Progenitor cell of endocrine pancreas (in vitro differentiated cells): ENCODE results near the gene BACH2. TPM values are rescaled to one million over a fixed set of nuclear protein-coding genes. Genes with fewer than 3 reads are reported as not detected.
"Not testable (repeated sequence)": the region's sequence is repeated elsewhere in the genome, so short reads cannot be mapped to it uniquely, and the experiment has no call there.

ENCODE experiments used
- DNase-seq: peaks from one replicate; pipeline ENCODE4 v3.0.0; 2021; ENCODE audit warnings: low spot score; ENCODE audit not compliant: unreplicated experiment
- H3K27ac Mint-ChIP-seq: 2 replicates; pipeline ENCODE4 v1.8.0; 2021; ENCODE audit warnings: mild to moderate bottlenecking, moderate library complexity, mixed read lengths
- H3K27me3 Mint-ChIP-seq: 2 replicates; pipeline ENCODE4 v1.8.0; 2021; ENCODE audit warnings: mixed read lengths
- H3K36me3 Mint-ChIP-seq: 2 replicates; pipeline ENCODE4 v1.8.0; 2022; ENCODE audit warnings: mixed read lengths; ENCODE audit not compliant: insufficient read depth
- H3K4me1 Mint-ChIP-seq: 2 replicates; pipeline ENCODE4 v1.8.0; 2021; ENCODE audit warnings: low read depth, mixed read lengths
- H3K4me3 Mint-ChIP-seq: 2 replicates; pipeline ENCODE4 v1.8.0; 2021; ENCODE audit warnings: low read depth, mild to moderate bottlenecking, moderate library complexity, mixed read lengths
- H3K9me3 Mint-ChIP-seq: 2 replicates; pipeline ENCODE4 v1.8.0; 2021; ENCODE audit warnings: low read depth, mixed read lengths
- total RNA-seq: library from RNA; stranded (reverse); gene quantifications from 2 replicates; pipeline ENCODE4 v1.2.1, GENCODE V29; 2021
- TF ChIP-seq, protein P1 (sequence below): fragments of 200-600 bp; sonication (generic); IDR thresholded peaks from one replicate; pipeline ENCODE4 v1.5.0; 2021; ENCODE audit warnings: antibody characterized with exemption, mild to moderate bottlenecking; ENCODE audit not compliant: unreplicated experiment

Gene BACH2
- total RNA-seq, 1 donor from 2014 or later = 11.2 TPM

DNA sequence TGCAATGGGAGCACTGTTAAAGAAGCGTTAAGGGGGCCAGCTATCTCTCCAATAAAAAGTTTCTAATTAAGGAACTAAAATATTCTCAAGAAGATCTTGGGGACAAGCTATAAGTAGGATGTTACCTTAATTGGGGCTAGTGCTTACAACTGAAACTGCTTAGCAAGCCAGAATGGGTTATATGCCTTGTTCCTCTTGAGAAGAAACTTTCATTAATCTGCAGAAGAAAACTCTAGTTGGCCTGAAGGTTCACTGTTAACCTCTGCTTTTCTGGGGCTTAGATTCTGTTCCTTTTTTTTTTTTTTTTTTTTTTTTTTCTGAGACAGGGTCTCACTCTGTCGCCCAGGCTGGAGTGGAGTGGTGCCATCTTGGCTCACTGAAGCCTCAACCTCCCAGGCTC lies 82.2 kb downstream of the BACH2 start:
- no peaks in the 10 kb centered on the region for H3K9me3 Mint-ChIP-seq
- no peaks in the 10 kb centered on the region for H3K27me3 Mint-ChIP-seq
- no peaks in the 10 kb centered on the region for H3K36me3 Mint-ChIP-seq
- H3K4me1 Mint-ChIP-seq = peaks cover 3% of the 10 kb centered on the region
- TF ChIP-seq, protein P1, sequence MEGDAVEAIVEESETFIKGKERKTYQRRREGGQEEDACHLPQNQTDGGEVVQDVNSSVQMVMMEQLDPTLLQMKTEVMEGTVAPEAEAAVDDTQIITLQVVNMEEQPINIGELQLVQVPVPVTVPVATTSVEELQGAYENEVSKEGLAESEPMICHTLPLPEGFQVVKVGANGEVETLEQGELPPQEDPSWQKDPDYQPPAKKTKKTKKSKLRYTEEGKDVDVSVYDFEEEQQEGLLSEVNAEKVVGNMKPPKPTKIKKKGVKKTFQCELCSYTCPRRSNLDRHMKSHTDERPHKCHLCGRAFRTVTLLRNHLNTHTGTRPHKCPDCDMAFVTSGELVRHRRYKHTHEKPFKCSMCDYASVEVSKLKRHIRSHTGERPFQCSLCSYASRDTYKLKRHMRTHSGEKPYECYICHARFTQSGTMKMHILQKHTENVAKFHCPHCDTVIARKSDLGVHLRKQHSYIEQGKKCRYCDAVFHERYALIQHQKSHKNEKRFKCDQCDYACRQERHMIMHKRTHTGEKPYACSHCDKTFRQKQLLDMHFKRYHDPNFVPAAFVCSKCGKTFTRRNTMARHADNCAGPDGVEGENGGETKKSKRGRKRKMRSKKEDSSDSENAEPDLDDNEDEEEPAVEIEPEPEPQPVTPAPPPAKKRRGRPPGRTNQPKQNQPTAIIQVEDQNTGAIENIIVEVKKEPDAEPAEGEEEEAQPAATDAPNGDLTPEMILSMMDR = no peak
- no peak overlapping the region for H3K27ac Mint-ChIP-seq
- H3K4me3 Mint-ChIP-seq = no peak overlapping the region
- no peak for DNase-seq

DNA sequence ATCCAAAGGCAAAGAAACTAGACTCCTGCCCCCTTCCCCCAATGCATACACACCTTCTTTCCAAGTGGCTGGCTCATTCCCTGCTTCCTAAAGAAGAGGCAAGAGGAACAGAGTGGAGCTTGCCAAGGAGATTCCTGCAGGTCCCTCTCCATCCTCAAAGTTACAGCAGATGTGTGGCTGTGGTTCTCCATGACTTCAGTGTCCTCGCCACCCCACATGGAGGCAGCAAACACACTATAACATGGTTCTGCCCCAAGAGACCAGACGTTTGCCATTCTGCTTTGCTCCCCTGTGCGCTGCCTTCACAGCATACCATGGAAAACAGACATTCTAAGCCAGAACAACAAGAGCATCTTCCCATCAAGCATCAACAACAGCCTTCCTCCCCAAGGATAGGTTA lies 84.4 kb downstream of the BACH2 start:
- no peaks in the 10 kb centered on the region for H3K9me3 Mint-ChIP-seq
- no peak for DNase-seq
- H3K27ac Mint-ChIP-seq = no peak overlapping the region
- H3K4me3 Mint-ChIP-seq = no peak overlapping the region
- TF ChIP-seq, protein P1 = no peak
- H3K27me3 Mint-ChIP-seq = no peaks in the 10 kb centered on the region
- peaks cover 2% of the 10 kb centered on the region for H3K36me3 Mint-ChIP-seq
- H3K4me1 Mint-ChIP-seq = peaks cover 3% of the 10 kb centered on the region

DNA sequence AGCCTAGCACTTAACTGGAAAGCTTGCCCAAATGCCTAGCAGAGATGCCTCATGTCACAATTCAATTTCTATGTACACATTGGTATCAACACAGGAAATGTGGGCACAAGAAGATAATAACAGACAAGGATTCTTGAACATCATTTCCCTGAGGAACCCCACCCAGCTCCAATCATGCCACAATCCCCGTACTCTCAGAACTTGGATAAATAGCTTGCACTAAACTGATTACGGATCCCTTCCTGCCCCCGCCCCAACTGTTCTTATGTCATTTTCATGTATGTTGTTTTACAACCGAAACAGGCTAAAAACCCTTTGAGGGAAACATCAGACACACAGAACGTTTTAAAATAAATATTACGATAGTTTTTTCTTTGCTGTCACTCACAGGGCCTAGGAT lies 87.1 kb downstream of the BACH2 start:
- no peaks in the 10 kb centered on the region for H3K27me3 Mint-ChIP-seq
- TF ChIP-seq, protein P1 = no peak
- H3K4me1 Mint-ChIP-seq = peaks cover 1% of the 10 kb centered on the region
- H3K4me3 Mint-ChIP-seq = no peak overlapping the region
- DNase-seq = no peak
- no peaks in the 10 kb centered on the region for H3K9me3 Mint-ChIP-seq
- peaks cover 2% of the 10 kb centered on the region for H3K36me3 Mint-ChIP-seq
- no peak overlapping the region for H3K27ac Mint-ChIP-seq

DNA sequence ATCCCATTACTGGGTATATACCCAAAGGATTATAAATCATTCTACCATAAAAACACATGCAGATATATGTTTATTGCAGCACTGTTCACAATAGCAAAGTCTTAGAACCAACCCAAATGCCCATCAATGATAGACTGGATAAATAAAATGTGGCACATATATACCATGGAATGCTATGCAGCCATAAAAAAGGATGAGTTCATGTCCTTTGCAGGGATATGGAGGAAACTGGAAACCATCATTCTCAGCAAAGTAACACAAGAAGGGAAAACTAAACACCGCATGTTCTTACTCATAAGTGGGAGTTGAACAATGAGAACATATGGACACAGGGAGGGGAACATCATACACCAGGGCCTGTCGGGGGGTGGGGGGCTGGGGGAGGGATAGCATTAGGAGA lies 88.0 kb downstream of the BACH2 start:
- H3K36me3 Mint-ChIP-seq = not testable (repeated sequence)

DNA sequence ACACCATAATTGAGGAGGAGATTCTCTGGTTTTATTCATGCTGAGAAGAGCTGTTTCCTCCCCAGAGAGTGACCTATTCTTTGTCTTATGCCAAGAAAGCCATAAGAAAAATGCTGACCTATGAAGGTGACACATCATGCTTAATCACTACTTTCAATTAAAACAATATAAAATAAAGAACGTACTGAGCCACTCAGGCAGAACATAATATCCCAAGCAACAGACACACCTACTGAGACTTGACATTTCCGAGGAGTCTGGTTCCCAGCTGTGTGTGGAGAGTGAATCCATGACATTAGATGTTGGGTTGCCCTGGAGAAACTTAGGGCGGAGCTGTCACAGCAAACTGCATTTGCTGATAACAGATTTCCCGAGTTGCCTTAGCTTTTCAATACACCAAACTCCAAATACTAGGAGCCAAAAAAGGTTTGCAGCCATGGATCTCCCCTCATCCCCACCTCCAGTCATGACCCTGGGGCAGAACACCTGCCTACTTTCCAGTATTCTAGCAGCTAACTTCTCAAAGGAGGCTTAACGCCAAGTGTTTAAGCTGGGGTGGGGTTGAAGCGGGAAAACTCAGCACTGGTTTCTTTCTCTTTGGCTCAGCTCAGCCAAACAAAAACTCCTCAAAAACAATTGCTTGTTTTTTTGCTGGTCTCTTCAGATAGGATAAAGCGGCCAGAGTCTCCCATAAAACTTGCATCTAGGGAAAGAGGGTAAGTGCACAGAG lies 92.2 kb downstream of the BACH2 start:
- H3K4me3 Mint-ChIP-seq = no peak overlapping the region
- TF ChIP-seq, protein P1 = no peak
- H3K27me3 Mint-ChIP-seq = no peaks in the 10 kb centered on the region
- no peak for DNase-seq
- H3K4me1 Mint-ChIP-seq = no peaks in the 10 kb centered on the region
- H3K9me3 Mint-ChIP-seq = no peaks in the 10 kb centered on the region
- H3K27ac Mint-ChIP-seq = no peak overlapping the region
- H3K36me3 Mint-ChIP-seq = peaks cover 2% of the 10 kb centered on the region

More for the DNA sequence above, 88.0 kb downstream of the BACH2 start:
- not testable (repeated sequence) for DNase-seq, H3K27ac Mint-ChIP-seq, H3K4me3 Mint-ChIP-seq, H3K4me1 Mint-ChIP-seq, H3K27me3 Mint-ChIP-seq, H3K9me3 Mint-ChIP-seq

DNA sequence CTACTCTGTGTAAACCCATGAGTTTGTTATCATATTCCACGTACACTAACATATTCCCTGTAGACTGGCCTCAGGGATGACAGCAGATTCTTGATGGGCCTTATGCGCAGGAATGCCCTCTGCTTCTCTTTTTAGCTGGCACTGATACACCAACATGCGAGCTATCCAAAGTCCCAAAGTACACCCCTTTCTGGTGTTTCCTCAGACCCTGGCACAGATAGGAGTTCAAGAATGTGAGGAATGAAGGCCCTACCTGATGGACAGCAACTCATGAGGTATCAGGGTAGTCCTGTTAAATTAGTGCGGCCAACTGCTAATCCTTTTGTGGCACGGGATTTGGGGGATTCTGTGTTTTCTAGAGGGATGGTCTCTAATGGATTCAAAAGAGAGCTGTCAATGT lies 93.0 kb downstream of the BACH2 start:
- H3K9me3 Mint-ChIP-seq = peaks cover 3% of the 10 kb centered on the region
- H3K27ac Mint-ChIP-seq = no peak overlapping the region
- no peaks in the 10 kb centered on the region for H3K4me1 Mint-ChIP-seq
- DNase-seq = no peak
- no peaks in the 10 kb centered on the region for H3K27me3 Mint-ChIP-seq
- TF ChIP-seq, protein P1 = no peak
- peaks cover 6% of the 10 kb centered on the region for H3K36me3 Mint-ChIP-seq
- no peak overlapping the region for H3K4me3 Mint-ChIP-seq
